Measurements from ENCODE around the gene KCNB1.

DNA sequence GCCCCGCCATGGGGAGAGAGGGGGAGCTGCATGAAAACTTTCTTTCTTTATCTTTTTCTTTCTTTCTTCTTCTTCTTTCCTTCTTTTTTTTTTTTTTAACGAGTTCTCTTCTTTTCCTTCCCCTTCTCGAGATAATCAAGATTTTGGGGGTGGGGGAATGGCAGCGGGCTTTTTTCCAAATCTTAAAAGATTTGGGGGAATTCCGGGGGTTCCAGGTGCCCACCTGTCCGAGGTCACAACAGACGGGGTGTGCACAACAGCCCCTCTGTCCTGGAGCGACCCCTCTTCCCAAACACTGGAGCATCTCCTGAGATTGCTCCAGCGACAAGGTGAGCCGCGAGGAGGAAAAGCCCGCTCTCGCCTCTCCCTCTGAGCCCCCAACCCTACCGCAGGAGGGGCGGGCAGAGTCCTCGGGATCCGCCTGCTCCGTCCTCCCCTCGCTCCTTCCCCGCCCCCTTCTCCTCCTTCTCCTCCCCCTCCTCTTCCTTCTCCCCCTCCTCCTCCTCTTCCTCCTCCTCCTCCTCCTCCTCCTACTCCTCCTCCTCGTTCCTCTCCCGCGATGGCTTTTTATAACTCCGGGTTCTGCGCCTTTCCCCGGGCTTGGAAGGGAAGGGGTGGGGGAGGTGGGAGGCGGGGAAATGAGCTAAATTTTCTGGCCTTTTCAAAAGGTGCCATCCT is 689 bp upstream of the KCNB1 start:
- TF ChIP-seq, protein P1, sequence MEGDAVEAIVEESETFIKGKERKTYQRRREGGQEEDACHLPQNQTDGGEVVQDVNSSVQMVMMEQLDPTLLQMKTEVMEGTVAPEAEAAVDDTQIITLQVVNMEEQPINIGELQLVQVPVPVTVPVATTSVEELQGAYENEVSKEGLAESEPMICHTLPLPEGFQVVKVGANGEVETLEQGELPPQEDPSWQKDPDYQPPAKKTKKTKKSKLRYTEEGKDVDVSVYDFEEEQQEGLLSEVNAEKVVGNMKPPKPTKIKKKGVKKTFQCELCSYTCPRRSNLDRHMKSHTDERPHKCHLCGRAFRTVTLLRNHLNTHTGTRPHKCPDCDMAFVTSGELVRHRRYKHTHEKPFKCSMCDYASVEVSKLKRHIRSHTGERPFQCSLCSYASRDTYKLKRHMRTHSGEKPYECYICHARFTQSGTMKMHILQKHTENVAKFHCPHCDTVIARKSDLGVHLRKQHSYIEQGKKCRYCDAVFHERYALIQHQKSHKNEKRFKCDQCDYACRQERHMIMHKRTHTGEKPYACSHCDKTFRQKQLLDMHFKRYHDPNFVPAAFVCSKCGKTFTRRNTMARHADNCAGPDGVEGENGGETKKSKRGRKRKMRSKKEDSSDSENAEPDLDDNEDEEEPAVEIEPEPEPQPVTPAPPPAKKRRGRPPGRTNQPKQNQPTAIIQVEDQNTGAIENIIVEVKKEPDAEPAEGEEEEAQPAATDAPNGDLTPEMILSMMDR (conservative IDR thresholded peaks at IDR 0.05 in 1 of 2, IDR thresholded peaks at IDR 0.05 in 1 of 2; ENCODE audit: low read depth in 1 of 2, low read length in 2 of 2) = no peak
- TF ChIP-seq EZH2 (IDR thresholded peaks at IDR 0.05; ENCODE audit: low read length, missing control alignments) = no peak

Data from fibroblast of lung (primary cell).